ENCODE data around the gene DCAF11. TPM values are rescaled to one million over a fixed set of nuclear protein-coding genes. Genes with fewer than 3 reads are reported as not detected.

Gene DCAF11
- total RNA-seq, 6 donors from 2014 or later: 68.4 to 138 (median 95.0) TPM

- Histone ChIP-seq H3K4me1 (peaks cover 5 to 17% (median 16%) of the 10 kb centered on the region in 4 donors), H3K4me3 (peak overlapping the region; percentile 15 to 80 (median 74)), H3K36me3 (no peaks in the 10 kb centered on the region), H3K27ac (peak overlapping the region; percentile 22 to 81 (median 73)), H3K9me3 (no peaks in the 10 kb centered on the region), H3K27me3 (no peaks in the 10 kb centered on the region)
- no peak for TF ChIP-seq EP300 (IDR thresholded peaks at IDR 0.05)
- TF ChIP-seq POLR2A (IDR thresholded peaks at IDR 0.05): no peak
- no peak for TF ChIP-seq CTCF (IDR thresholded peaks at IDR 0.05)
- TF ChIP-seq POLR2AphosphoS5 (IDR thresholded peaks at IDR 0.05): no peak
- WGBS, 2 donors: 44 to 51% methylated on average over 14 to 16 of the region's 26 CpGs
- DNase-seq: no peak
- no peak for ATAC-seq (ENCODE audit: low FRiP score in 2 of 2)
Measured at GRCh38 chr14:24081739-24082211, 32.8 kb upstream of the DCAF11 start.

- 96 to 100% methylated on average over 1 to 5 of the region's 5 CpGs for whole genome bisulfite sequencing, 2 donors
Measured at GRCh38 chr14:24082411-24083080, 32.0 kb upstream of the DCAF11 start.

GRCh38 chr14:24083462-24083861, 31.1 kb upstream of the DCAF11 start:
- 92% methylated on average over 3 of the region's 3 CpGs for WGBS, 2 donors
- no peak for TF ChIP-seq EP300 (IDR thresholded peaks at IDR 0.05)
- no peak for TF ChIP-seq CTCF (IDR thresholded peaks at IDR 0.05)
- TF ChIP-seq POLR2AphosphoS5 (IDR thresholded peaks at IDR 0.05): no peak
- TF ChIP-seq POLR2A (IDR thresholded peaks at IDR 0.05): no peak
- no peak for ATAC-seq (ENCODE audit: low FRiP score in 2 of 2)
- no peak overlapping the region for H3K4me3 ChIP-seq
- no peak for DNase-seq
- no peaks in the 10 kb centered on the region for H3K36me3 ChIP-seq
- H3K9me3 ChIP-seq: no peaks in the 10 kb centered on the region
- H3K27me3 ChIP-seq: no peaks in the 10 kb centered on the region
- H3K27ac ChIP-seq: no peak overlapping the region
- H3K4me1 ChIP-seq: peaks cover 5 to 17% (median 16%) of the 10 kb centered on the region in 4 donors

More at GRCh38 chr14:24082411-24083080, 32.0 kb upstream of the DCAF11 start:
- DNase-seq (no peak), ATAC-seq (ENCODE audit: low FRiP score in 2 of 2) (no peak)
- Histone ChIP-seq H3K9me3 (no peaks in the 10 kb centered on the region), H3K27me3 (no peaks in the 10 kb centered on the region), H3K36me3 (no peaks in the 10 kb centered on the region), H3K27ac (no peak overlapping the region), H3K4me1 (peaks cover 5 to 17% (median 16%) of the 10 kb centered on the region in 4 donors), H3K4me3 (no peak overlapping the region)
- TF ChIP-seq EP300 (IDR thresholded peaks at IDR 0.05) (no peak), CTCF (IDR thresholded peaks at IDR 0.05) (no peak), POLR2A (IDR thresholded peaks at IDR 0.05) (no peak), POLR2AphosphoS5 (IDR thresholded peaks at IDR 0.05) (no peak)

GRCh38 chr14:24084440-24084839, 30.1 kb upstream of the DCAF11 start:
- TF ChIP-seq CTCF (IDR thresholded peaks at IDR 0.05) (no peak), POLR2AphosphoS5 (IDR thresholded peaks at IDR 0.05) (no peak), EP300 (IDR thresholded peaks at IDR 0.05) (no peak), POLR2A (IDR thresholded peaks at IDR 0.05) (no peak)
- 85 to 96% methylated on average over 2 of the region's 2 CpGs for WGBS, 2 donors
- H3K4me1 ChIP-seq: peaks cover 5 to 17% (median 16%) of the 10 kb centered on the region in 4 donors
- H3K4me3 ChIP-seq: no peak overlapping the region
- DNase-seq (no peak), ATAC-seq (ENCODE audit: low FRiP score in 2 of 2) (no peak)
- no peaks in the 10 kb centered on the region for H3K27me3 ChIP-seq
- no peaks in the 10 kb centered on the region for H3K9me3 ChIP-seq
- no peaks in the 10 kb centered on the region for H3K36me3 ChIP-seq
- H3K27ac ChIP-seq: no peak overlapping the region

- Histone ChIP-seq H3K4me1 (peaks cover 5 to 17% (median 16%) of the 10 kb centered on the region in 4 donors), H3K27ac (no peak overlapping the region), H3K4me3 (no peak overlapping the region), H3K27me3 (no peaks in the 10 kb centered on the region), H3K9me3 (no peaks in the 10 kb centered on the region), H3K36me3 (no peaks in the 10 kb centered on the region)
- no peak for DNase-seq
- no peak for ATAC-seq (ENCODE audit: low FRiP score in 2 of 2)
- TF ChIP-seq EP300 (IDR thresholded peaks at IDR 0.05) (no peak), POLR2A (IDR thresholded peaks at IDR 0.05) (no peak), CTCF (IDR thresholded peaks at IDR 0.05) (no peak), POLR2AphosphoS5 (IDR thresholded peaks at IDR 0.05) (no peak)
- whole genome bisulfite sequencing, 2 donors: 92 to 95% methylated on average over 3 of the region's 3 CpGs
Measured at GRCh38 chr14:24085215-24085614, 29.4 kb upstream of the DCAF11 start.

Data from upper lobe of left lung (tissue), 6 donors.